ENCODE measurements around the gene ALAS1.
"Not testable (repeated sequence)": the region's sequence is repeated elsewhere in the genome, so short reads cannot be mapped to it uniquely, and the experiment has no call there.

ALAS1 gene

DNA sequence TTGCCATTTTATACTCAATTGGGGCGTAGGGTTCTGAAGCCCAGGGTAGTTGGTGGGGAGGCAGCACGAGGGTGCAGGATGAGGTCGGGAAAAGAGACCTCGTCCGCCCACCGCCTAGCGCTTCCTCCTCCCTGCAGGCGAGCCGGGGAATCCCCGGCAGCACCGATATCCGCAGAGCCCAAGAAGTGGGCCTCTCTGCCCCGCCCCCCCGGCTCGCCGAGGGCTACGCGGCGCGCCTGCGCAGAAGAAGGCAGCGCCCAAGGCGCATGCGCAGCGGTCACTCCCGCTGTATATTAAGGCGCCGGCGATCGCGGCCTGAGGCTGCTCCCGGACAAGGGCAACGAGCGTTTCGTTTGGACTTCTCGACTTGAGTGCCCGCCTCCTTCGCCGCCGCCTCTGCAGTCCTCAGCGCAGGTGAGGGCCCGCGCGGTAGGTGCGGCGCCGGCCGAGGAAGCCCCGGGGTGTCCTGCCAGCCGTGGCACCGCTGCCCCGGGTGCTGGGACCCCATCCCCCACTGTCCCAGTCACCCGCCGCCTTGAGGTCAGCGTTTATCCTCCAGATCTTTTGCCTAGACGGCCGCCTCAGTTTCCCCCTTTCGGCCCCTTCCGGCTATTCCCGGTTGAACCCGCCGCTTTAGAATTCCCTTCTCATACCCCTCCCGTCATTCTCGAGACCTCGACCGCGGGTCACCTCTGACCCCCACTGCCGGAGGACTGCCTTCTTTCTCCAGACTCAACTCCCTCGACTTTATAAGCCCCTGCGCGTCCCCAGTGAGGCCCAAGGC, at the start of gene ALAS1:
Gene ALAS1 (plus strand): TSS at position 319 of the 784 bp plus-strand sequence. CDS start 1,082 bp downstream, outside the sequence.
- POLR2A ChIA-PET, result interaction anchor here (0.6 to 1.8 kb wide), 6 partner anchors 13 to 46 kb away, joined by 3 to 14 read pairs (median 3); partner anchors contain the start of genes POC1A and TWF2
- CTCF ChIA-PET, result interaction anchor here (0.7 kb wide), 1 partner anchor 13 kb away, joined by 3 read pairs; no protein-coding TSS in a partner anchor

DNA sequence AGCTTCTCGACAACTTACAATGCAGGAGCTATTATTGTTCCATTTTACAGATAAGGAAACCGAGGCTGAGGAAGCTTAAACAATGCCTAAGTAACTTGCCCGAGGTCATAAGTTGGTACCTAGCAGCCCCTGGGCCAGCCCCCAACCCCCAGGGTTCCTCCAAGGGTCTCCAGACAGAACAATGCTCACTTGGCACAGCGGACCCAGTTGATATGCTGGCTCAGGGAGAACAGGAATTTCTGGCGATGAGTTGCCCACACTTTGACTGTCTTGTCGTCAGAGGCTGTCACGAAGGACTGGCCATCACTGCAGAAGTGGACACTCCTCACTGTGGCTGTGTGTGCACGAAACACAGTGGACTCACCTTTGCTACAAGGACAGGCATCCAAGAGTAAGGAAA, 48.9 kb upstream of the ALAS1 start:
- POLR2A ChIA-PET, result interaction anchor here (1.3 kb wide), 1 partner anchor 12 kb away, joined by 3 read pairs; no protein-coding TSS in a partner anchor
- CTCF ChIA-PET, result no interaction called here
- no peak for DNase-seq (ENCODE audit: extremely low spot score)
- no peak for TF ChIP-seq CTBP1 (IDR thresholded peaks at IDR 0.05; ENCODE audit: borderline replicate concordance)
- TF ChIP-seq HDGF (IDR thresholded peaks at IDR 0.05; ENCODE audit: borderline replicate concordance), result no peak
- no peak for TF ChIP-seq L3MBTL2 (conservative IDR thresholded peaks at IDR 0.05)
- TF ChIP-seq LEF1 (IDR thresholded peaks at IDR 0.05; ENCODE audit: borderline replicate concordance), result no peak
- no peak for TF ChIP-seq FOXK2 (IDR thresholded peaks at IDR 0.05)
- no peak for TF ChIP-seq ELF4 (IDR thresholded peaks at IDR 0.05)
- TF ChIP-seq SUZ12 (IDR thresholded peaks at IDR 0.05), result no peak
- no peak for TF ChIP-seq ARNT (IDR thresholded peaks at IDR 0.05)
- no peak for TF ChIP-seq BHLHE40 (IDR thresholded peaks at IDR 0.05; ENCODE audit: borderline replicate concordance)
- TF ChIP-seq NFRKB (IDR thresholded peaks at IDR 0.05), result no peak
- TF ChIP-seq, protein P1, sequence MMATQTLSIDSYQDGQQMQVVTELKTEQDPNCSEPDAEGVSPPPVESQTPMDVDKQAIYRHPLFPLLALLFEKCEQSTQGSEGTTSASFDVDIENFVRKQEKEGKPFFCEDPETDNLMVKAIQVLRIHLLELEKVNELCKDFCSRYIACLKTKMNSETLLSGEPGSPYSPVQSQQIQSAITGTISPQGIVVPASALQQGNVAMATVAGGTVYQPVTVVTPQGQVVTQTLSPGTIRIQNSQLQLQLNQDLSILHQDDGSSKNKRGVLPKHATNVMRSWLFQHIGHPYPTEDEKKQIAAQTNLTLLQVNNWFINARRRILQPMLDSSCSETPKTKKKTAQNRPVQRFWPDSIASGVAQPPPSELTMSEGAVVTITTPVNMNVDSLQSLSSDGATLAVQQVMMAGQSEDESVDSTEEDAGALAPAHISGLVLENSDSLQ (IDR thresholded peaks at IDR 0.05), result no peak
- no peak for TF ChIP-seq TARDBP (IDR thresholded peaks at IDR 0.05)
- no peak for TF ChIP-seq SP1 (IDR thresholded peaks at IDR 0.05)
- no peak for TF ChIP-seq FOXM1 (IDR thresholded peaks at IDR 0.05; ENCODE audit: borderline replicate concordance)
- no peak for TF ChIP-seq FOXA1 (IDR thresholded peaks at IDR 0.05)
- no peak for TF ChIP-seq ZNF384 (IDR thresholded peaks at IDR 0.05)

More for the DNA sequence above, at the start of gene ALAS1:
- TF ChIP-seq L3MBTL2 (conservative IDR thresholded peaks at IDR 0.05) (0 out of 2 replicates have a peak, but pooled peaks have one; percentile 83), ARNT (IDR thresholded peaks at IDR 0.05) (no peak)
- DNase-seq (ENCODE audit: extremely low spot score), result peak; percentile 99

DNA sequence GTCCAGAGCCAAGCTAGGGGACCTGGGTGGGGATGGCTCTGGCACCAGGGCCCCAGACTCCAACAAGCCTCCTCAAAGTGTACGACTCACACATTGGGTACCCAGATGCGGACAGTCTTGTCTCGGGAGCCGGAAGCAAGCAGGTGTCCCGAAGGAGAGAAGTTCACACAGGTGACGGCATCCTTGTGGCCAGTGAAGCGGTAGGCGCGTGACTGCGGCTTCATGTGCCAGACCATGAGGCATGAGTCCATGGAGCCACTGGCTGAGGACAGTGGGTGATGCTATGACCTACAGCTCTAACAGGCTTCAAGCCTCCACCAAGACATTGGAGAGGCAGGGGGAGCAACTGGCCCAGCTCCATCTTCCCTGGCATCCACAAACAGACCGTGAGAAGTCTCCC, 48.2 kb upstream of the ALAS1 start:
- CTCF ChIA-PET, result interaction anchor here (1.8 kb wide), 1 partner anchor 146 kb away, joined by 7 read pairs; no protein-coding TSS in a partner anchor
- DNase-seq (ENCODE audit: extremely low spot score), result no peak
- TF ChIP-seq SP1 (IDR thresholded peaks at IDR 0.05) (no peak), ELF4 (IDR thresholded peaks at IDR 0.05) (no peak), CTBP1 (IDR thresholded peaks at IDR 0.05; ENCODE audit: borderline replicate concordance) (no peak), LEF1 (IDR thresholded peaks at IDR 0.05; ENCODE audit: borderline replicate concordance) (no peak), SUZ12 (IDR thresholded peaks at IDR 0.05) (no peak), L3MBTL2 (conservative IDR thresholded peaks at IDR 0.05) (no peak), NFRKB (IDR thresholded peaks at IDR 0.05) (no peak), ARNT (IDR thresholded peaks at IDR 0.05) (no peak), FOXA1 (IDR thresholded peaks at IDR 0.05) (no peak), BHLHE40 (IDR thresholded peaks at IDR 0.05; ENCODE audit: borderline replicate concordance) (no peak), ZNF384 (IDR thresholded peaks at IDR 0.05) (no peak), FOXK2 (IDR thresholded peaks at IDR 0.05) (no peak), HDGF (IDR thresholded peaks at IDR 0.05; ENCODE audit: borderline replicate concordance) (no peak), FOXM1 (IDR thresholded peaks at IDR 0.05; ENCODE audit: borderline replicate concordance) (no peak), TARDBP (IDR thresholded peaks at IDR 0.05) (no peak)
- TF ChIP-seq, protein P1 (IDR thresholded peaks at IDR 0.05), result no peak
- POLR2A ChIA-PET, result interaction anchor here (0.8 to 1.3 kb wide), 2 partner anchors 94 to 157 kb away, joined by 3 read pairs; no protein-coding TSS in a partner anchor

DNA sequence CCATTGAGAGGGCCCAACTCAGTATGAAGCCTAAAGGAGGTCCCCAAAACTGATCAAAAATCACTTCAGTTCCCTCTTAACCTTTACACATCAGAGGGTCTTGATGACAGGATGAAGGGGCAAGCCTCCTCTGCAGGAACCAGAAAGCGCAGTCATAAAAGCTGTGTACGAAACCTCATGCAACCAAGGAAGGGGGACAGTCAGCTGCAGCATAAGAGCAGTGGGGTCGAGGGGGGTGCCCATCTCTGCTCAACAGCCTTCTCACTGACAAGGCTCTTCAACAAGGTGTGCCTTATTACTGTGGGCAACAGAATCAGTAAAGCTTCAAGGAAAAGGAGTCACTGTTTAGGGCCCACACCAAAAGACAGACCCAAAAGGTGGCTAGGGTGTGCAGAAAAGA, 47.6 kb upstream of the ALAS1 start:
- no peak for DNase-seq (ENCODE audit: extremely low spot score)
- POLR2A ChIA-PET, result interaction anchor here (0.8 to 1.3 kb wide), 2 partner anchors 95 to 157 kb away, joined by 3 read pairs; no protein-coding TSS in a partner anchor
- CTCF ChIA-PET, result interaction anchor here (1.0 to 1.8 kb wide), 2 partner anchors 81 to 146 kb away, joined by 3 to 7 read pairs; no protein-coding TSS in a partner anchor
- no peak for TF ChIP-seq TARDBP (IDR thresholded peaks at IDR 0.05)
- TF ChIP-seq CTBP1 (IDR thresholded peaks at IDR 0.05; ENCODE audit: borderline replicate concordance), result no peak
- TF ChIP-seq SP1 (IDR thresholded peaks at IDR 0.05), result no peak
- no peak for TF ChIP-seq BHLHE40 (IDR thresholded peaks at IDR 0.05; ENCODE audit: borderline replicate concordance)
- TF ChIP-seq NFRKB (IDR thresholded peaks at IDR 0.05), result no peak
- no peak for TF ChIP-seq ELF4 (IDR thresholded peaks at IDR 0.05)
- TF ChIP-seq FOXM1 (IDR thresholded peaks at IDR 0.05; ENCODE audit: borderline replicate concordance), result no peak
- no peak for TF ChIP-seq HDGF (IDR thresholded peaks at IDR 0.05; ENCODE audit: borderline replicate concordance)
- TF ChIP-seq SUZ12 (IDR thresholded peaks at IDR 0.05), result no peak
- no peak for TF ChIP-seq ZNF384 (IDR thresholded peaks at IDR 0.05)
- no peak for TF ChIP-seq FOXA1 (IDR thresholded peaks at IDR 0.05)
- TF ChIP-seq L3MBTL2 (conservative IDR thresholded peaks at IDR 0.05), result no peak
- TF ChIP-seq, protein P1 (IDR thresholded peaks at IDR 0.05), result no peak
- TF ChIP-seq ARNT (IDR thresholded peaks at IDR 0.05), result no peak
- TF ChIP-seq LEF1 (IDR thresholded peaks at IDR 0.05; ENCODE audit: borderline replicate concordance), result no peak
- no peak for TF ChIP-seq FOXK2 (IDR thresholded peaks at IDR 0.05)

DNA sequence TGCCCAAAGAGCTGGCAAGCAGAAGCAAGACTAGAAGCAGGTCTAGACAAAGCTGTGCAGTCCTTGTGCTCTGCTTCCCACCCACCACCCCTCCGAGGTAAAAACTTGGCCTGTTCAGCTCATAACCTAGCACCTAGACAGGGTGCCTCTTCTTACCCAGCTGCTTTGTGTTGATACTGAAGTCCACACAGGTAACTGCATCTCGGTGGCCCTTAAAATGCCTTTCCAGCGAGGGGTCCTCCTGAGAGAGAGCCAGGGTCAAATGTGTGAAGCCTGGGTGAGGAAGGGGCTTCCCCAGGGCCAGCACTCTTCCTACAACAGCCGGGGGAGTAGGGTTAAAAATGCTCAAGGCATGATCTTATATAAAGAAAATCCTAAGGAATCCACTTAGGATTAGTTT, 47.1 kb upstream of the ALAS1 start:
- no peak for DNase-seq (ENCODE audit: extremely low spot score)
- ChIA-PET POLR2A (interaction anchor here (1.3 kb wide), 1 partner anchor 95 kb away, joined by 3 read pairs; no protein-coding TSS in a partner anchor), CTCF (interaction anchor here (1.0 to 1.8 kb wide), 2 partner anchors 81 to 147 kb away, joined by 3 to 7 read pairs; no protein-coding TSS in a partner anchor)
- TF ChIP-seq FOXA1 (IDR thresholded peaks at IDR 0.05) (no peak), L3MBTL2 (conservative IDR thresholded peaks at IDR 0.05) (no peak), LEF1 (IDR thresholded peaks at IDR 0.05; ENCODE audit: borderline replicate concordance) (no peak), ZNF384 (IDR thresholded peaks at IDR 0.05) (no peak), NFRKB (IDR thresholded peaks at IDR 0.05) (no peak), ARNT (IDR thresholded peaks at IDR 0.05) (no peak), SP1 (IDR thresholded peaks at IDR 0.05) (no peak), BHLHE40 (IDR thresholded peaks at IDR 0.05; ENCODE audit: borderline replicate concordance) (no peak), SUZ12 (IDR thresholded peaks at IDR 0.05) (no peak), FOXK2 (IDR thresholded peaks at IDR 0.05) (no peak), FOXM1 (IDR thresholded peaks at IDR 0.05; ENCODE audit: borderline replicate concordance) (no peak), TARDBP (IDR thresholded peaks at IDR 0.05) (no peak), CTBP1 (IDR thresholded peaks at IDR 0.05; ENCODE audit: borderline replicate concordance) (no peak)
- TF ChIP-seq, protein P1 (IDR thresholded peaks at IDR 0.05), result no peak

DNA sequence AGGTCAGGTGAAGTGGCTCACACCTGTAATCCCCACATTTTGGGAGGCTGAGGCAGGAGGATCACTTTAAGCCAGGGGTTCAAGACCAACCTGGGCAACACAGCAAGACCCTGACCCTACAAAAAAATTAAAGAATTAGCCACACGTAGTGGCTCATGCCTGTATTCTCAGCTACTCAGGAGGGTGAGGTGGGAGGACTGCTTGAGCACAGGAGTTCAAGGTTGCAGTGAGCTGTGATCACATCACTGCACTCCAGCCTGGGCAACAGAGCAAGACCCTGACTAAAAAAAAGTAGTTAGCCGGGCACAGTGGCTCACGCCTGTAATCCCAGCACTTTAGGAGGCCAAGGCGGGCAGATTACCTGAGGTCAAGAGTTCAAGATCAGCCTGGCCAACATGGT, 46.0 kb upstream of the ALAS1 start:
- DNase-seq (ENCODE audit: extremely low spot score); CTCF ChIA-PET; POLR2A ChIA-PET: not testable (repeated sequence)
